GM21529 (cell line): Measurements from ENCODE around the gene SLC4A2.

Experiments used
- ATAC-seq: cut with Tn5 transposase; IDR thresholded peaks from one replicate; pipeline ENCODE4 v1.9.1; 2021; ENCODE audit not compliant: unreplicated experiment

The SLC4A2 gene

DNA sequence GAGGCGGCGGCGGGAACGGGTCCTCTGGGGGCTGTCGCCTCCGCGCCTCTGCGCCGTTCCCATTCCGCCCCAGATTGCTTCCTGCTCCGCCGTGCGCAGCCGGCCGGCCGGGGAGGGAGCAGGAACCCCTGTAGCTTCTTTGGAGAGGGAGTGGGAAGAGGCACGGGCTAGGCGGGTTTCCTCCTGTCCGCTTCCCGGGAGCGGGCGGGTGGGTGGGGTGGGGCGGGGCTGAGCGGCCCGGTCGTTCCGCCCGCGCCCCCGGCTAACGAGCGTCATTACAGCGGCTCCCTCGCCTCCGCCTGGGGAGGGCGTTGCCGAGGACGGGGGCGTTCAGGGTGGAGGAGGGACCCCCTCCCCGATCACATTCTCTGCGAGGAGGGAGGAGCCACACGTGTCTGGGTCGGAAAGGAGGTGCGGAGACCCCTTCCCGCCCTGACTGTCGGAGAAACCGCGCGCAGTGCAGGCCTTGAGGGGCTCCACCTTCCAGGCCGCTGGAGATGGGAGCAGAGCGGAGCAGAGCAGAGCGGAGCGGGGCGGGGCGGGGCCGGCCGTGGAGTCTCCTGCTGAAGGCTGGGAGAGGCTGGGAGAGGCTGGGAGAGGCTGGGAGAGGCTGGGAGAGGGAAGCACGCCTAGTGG lies 66.6 kb downstream of the SLC4A2 start:
- no peak for ATAC-seq
